SK-N-SH treated with all-trans-retinoic acid at 6 μM for 48 hours (cell line): Measurements from ENCODE around the gene CATSPERZ.

ENCODE experiments used
- ARNTL ChIP-seq: fragments of 450-650 bp; formaldehyde crosslinking; IDR thresholded peaks from 2 replicates; pipeline ENCODE4 v1.5.0; 2020; ENCODE audit warnings: low read depth, mild to moderate bottlenecking, moderate library complexity, borderline replicate concordance
- BACH2 ChIP-seq: fragments of 250-450 bp; sonication (Bioruptor Pico); IDR thresholded peaks from 2 replicates; pipeline ENCODE4 v1.9.0; 2021; ENCODE audit warnings: mild to moderate bottlenecking, borderline replicate concordance
- CSRNP3 ChIP-seq: fragments of 250-450 bp; sonication (Bioruptor Pico); IDR thresholded peaks from 2 replicates; pipeline ENCODE4 v1.5.1; 2021; ENCODE audit warnings: mild to moderate bottlenecking, moderate library complexity
- OSR1 ChIP-seq: fragments of 250-450 bp; sonication (Bioruptor Pico); IDR thresholded peaks from 2 replicates; pipeline ENCODE4 v1.8.0; 2022; ENCODE audit warnings: moderate library complexity, mild to moderate bottlenecking, inconsistent platforms
- PATZ1 ChIP-seq: fragments of 250-450 bp; sonication (Bioruptor Pico); IDR thresholded peaks from 2 replicates; pipeline ENCODE4 v1.8.0; 2020; ENCODE audit warnings: mild to moderate bottlenecking, moderate library complexity, borderline replicate concordance
- PPARA ChIP-seq: fragments of 250-450 bp; sonication (Bioruptor Pico); IDR thresholded peaks from 2 replicates; pipeline ENCODE4 v1.5.0; 2020; ENCODE audit warnings: mild to moderate bottlenecking, borderline replicate concordance
- RARB ChIP-seq: fragments of 250-450 bp; sonication (Bioruptor Pico); IDR thresholded peaks from 2 replicates; pipeline ENCODE4 v1.8.0; 2021; ENCODE audit warnings: mild to moderate bottlenecking, moderate library complexity
- SNAI2 ChIP-seq: fragments of 250-450 bp; sonication (Bioruptor Pico); IDR thresholded peaks from 2 replicates; pipeline ENCODE4 v1.5.0; 2020; ENCODE audit warnings: mild to moderate bottlenecking, moderate library complexity
- TCF4 ChIP-seq: fragments of 250-450 bp; sonication (Bioruptor Pico); IDR thresholded peaks from 2 replicates; pipeline ENCODE4 v1.8.0; 2021; ENCODE audit warnings: mild to moderate bottlenecking, moderate library complexity, borderline replicate concordance
- ZFP30 ChIP-seq: fragments of 450-650 bp; formaldehyde crosslinking; IDR thresholded peaks from 2 replicates; pipeline ENCODE4 v1.5.0; 2022; ENCODE audit warnings: mild to moderate bottlenecking, moderate library complexity
- TF ChIP-seq, protein P1 (sequence below): fragments of 250-450 bp; sonication (Bioruptor Pico); IDR thresholded peaks from 2 replicates; pipeline ENCODE4 v1.5.1; 2020; ENCODE audit warnings: low read depth, mild to moderate bottlenecking, moderate library complexity

- no peak for TF ChIP-seq ZFP30 (CRISPR knock-in tag)
- TF ChIP-seq CSRNP3, result no peak
- TF ChIP-seq, protein P1, sequence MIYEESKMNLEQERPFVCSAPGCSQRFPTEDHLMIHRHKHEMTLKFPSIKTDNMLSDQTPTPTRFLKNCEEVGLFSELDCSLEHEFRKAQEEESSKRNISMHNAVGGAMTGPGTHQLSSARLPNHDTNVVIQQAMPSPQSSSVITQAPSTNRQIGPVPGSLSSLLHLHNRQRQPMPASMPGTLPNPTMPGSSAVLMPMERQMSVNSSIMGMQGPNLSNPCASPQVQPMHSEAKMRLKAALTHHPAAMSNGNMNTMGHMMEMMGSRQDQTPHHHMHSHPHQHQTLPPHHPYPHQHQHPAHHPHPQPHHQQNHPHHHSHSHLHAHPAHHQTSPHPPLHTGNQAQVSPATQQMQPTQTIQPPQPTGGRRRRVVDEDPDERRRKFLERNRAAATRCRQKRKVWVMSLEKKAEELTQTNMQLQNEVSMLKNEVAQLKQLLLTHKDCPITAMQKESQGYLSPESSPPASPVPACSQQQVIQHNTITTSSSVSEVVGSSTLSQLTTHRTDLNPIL (CRISPR knock-in tag), result no peak
- no peak for TF ChIP-seq PPARA (CRISPR knock-in tag)
- TF ChIP-seq RARB (CRISPR knock-in tag), result no peak
- no peak for TF ChIP-seq PATZ1 (CRISPR knock-in tag)
- no peak for TF ChIP-seq BACH2
- no peak for TF ChIP-seq ARNTL (CRISPR knock-in tag)
- TF ChIP-seq TCF4 (CRISPR knock-in tag), result no peak
- TF ChIP-seq OSR1 (CRISPR knock-in tag), result no peak
- TF ChIP-seq SNAI2 (CRISPR knock-in tag), result no peak
Measured at GRCh38 chr11:64341429-64341828, 41.3 kb downstream of the CATSPERZ start.
